Gastroesophageal sphincter (tissue), 3 donors: Measurements from ENCODE around the gene APMAP.

Source experiments
- CTCF ChIP-seq, 4 experiments: fragments of 200-600 bp in 2 of 4; fragments of 450-650 bp in 2 of 4; sonication (generic) in 1 of 4; IDR thresholded peaks; one replicate each; pipeline ENCODE4 v1.5.1; 2017 to 2019; ENCODE audit warnings: antibody characterized with exemption in 4 of 4, mild to moderate bottlenecking in 2 of 4, moderate library complexity in 2 of 4
- POLR2A ChIP-seq, 2 donors: fragments of 450-650 bp; IDR thresholded peaks; one replicate each; pipeline ENCODE4 v1.6.1; 2017; ENCODE audit warnings: antibody characterized with exemption in 2 of 2, mild to moderate bottlenecking in 2 of 2, moderate library complexity in 1 of 2

- peak in 1 of 4 experiments; percentile 12 for TF ChIP-seq CTCF (IDR thresholded peaks at IDR 0.05)
- peak; percentile 96 to 97 for TF ChIP-seq POLR2A (IDR thresholded peaks at IDR 0.05)
These were observed at the start of gene APMAP for GRCh38 chr20:24992487-24993205.
